ENCODE data around the gene TDRD12. TPM values are rescaled to one million over a fixed set of nuclear protein-coding genes. Genes with fewer than 3 reads are reported as not detected.

Gene TDRD12
- total and polyA plus RNA-seq, 2 of the 13 experiments (the other 11 are each of a cell fraction or from before 2014, with no cell fraction given): 0.03 to 0.40 TPM

DNA sequence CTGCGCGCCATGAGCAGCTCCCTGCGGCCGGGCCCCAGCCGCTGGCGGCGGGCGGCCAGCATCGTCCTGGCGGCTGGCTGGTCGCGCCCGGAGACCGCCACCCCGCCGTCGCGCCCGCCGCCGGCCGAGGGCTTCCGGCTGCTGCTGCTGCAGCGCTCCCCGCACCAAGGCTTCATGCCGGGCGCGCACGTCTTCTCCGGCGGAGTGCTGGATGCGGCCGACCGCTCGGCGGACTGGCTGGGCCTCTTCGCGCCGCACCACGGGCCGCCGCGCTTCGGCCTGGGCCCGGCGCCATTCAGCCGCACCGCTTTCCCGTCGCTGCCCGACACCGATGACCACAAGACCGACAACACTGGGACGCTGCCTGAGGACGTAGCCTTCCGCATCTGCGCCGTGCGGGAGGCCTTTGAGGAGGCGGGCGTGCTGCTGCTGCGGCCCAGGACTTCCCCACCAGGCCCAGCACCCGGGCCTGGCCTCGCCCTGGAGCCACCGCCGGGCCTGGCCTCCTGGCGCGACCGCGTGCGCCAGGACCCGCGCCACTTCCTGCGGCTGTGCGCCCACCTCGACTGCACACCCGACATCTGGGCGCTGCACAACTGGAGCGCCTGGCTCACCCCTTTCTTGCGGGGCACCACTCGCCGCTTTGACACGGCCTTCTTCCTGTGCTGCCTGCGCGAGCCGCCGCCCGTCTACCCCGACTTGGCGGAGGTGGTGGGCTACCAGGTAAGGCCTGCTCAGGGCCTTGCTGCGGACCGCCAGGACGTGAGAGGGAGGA, 27.4 kb upstream of the TDRD12 start (continued):
- TF ChIP-seq, protein P1, sequence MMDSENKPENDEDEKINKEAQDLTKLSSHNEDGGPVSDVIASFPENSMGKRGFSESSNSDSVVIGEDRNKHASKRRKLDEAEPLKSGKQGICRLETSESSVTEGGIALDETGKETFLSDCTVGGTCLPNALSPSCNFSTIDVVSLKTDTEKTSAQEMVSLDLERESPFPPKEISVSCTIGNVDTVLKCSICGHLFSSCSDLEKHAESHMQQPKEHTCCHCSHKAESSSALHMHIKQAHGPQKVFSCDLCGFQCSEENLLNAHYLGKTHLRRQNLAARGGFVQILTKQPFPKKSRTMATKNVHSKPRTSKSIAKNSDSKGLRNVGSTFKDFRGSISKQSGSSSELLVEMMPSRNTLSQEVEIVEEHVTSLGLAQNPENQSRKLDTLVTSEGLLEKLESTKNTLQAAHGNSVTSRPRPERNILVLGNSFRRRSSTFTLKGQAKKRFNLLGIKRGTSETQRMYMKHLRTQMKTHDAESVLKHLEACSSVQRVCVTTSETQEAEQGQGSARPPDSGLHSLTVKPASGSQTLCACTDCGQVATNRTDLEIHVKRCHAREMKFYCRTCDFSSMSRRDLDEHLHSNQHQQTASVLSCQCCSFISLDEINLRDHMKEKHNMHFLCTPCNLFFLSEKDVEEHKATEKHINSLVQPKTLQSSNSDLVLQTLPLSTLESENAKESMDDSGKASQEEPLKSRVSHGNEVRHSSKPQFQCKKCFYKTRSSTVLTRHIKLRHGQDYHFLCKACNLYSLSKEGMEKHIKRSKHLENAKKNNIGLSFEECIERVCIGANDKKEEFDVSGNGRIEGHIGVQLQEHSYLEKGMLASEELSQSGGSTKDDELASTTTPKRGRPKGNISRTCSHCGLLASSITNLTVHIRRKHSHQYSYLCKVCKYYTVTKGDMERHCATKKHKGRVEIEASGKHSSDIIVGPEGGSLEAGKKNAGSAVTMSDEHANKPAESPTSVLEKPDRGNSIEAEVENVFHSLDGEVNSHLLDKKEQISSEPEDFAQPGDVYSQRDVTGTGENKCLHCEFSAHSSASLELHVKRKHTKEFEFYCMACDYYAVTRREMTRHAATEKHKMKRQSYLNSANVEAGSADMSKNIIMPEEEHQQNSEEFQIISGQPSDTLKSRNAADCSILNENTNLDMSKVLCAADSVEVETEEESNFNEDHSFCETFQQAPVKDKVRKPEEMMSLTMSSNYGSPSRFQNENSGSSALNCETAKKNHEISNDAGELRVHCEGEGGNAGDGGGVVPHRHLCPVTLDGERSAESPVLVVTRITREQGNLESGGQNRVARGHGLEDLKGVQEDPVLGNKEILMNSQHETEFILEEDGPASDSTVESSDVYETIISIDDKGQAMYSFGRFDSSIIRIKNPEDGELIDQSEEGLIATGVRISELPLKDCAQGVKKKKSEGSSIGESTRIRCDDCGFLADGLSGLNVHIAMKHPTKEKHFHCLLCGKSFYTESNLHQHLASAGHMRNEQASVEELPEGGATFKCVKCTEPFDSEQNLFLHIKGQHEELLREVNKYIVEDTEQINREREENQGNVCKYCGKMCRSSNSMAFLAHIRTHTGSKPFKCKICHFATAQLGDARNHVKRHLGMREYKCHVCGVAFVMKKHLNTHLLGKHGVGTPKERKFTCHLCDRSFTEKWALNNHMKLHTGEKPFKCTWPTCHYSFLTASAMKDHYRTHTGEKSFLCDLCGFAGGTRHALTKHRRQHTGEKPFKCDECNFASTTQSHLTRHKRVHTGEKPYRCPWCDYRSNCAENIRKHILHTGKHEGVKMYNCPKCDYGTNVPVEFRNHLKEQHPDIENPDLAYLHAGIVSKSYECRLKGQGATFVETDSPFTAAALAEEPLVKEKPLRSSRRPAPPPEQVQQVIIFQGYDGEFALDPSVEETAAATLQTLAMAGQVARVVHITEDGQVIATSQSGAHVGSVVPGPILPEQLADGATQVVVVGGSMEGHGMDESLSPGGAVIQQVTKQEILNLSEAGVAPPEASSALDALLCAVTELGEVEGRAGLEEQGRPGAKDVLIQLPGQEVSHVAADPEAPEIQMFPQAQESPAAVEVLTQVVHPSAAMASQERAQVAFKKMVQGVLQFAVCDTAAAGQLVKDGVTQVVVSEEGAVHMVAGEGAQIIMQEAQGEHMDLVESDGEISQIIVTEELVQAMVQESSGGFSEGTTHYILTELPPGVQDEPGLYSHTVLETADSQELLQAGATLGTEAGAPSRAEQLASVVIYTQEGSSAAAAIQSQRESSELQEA (CRISPR knock-in tag; IDR thresholded peaks at IDR 0.05; ENCODE audit: not compliant biosample characterization): no peak
- TF ChIP-seq, protein P2, sequence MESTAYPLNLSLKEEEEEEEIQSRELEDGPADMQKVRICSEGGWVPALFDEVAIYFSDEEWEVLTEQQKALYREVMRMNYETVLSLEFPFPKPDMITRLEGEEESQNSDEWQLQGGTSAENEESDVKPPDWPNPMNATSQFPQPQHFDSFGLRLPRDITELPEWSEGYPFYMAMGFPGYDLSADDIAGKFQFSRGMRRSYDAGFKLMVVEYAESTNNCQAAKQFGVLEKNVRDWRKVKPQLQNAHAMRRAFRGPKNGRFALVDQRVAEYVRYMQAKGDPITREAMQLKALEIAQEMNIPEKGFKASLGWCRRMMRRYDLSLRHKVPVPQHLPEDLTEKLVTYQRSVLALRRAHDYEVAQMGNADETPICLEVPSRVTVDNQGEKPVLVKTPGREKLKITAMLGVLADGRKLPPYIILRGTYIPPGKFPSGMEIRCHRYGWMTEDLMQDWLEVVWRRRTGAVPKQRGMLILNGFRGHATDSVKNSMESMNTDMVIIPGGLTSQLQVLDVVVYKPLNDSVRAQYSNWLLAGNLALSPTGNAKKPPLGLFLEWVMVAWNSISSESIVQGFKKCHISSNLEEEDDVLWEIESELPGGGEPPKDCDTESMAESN (CRISPR knock-in tag; conservative IDR thresholded peaks at IDR 0.05): no peak
- TF ChIP-seq HOXA7 (CRISPR knock-in tag; IDR thresholded peaks at IDR 0.05) (no peak), CENPT (CRISPR knock-in tag; IDR thresholded peaks at IDR 0.05; ENCODE audit: low read depth) (peak; percentile 84; the same call in 1 of the 2 replicates), RFXANK (CRISPR knock-in tag; IDR thresholded peaks at IDR 0.05) (no peak), RAD51 (IDR thresholded peaks at IDR 0.05; ENCODE audit: borderline replicate concordance) (no peak), ZNF274 (CRISPR knock-in tag; IDR thresholded peaks at IDR 0.05) (no peak), ZSCAN25 (CRISPR knock-in tag; IDR thresholded peaks at IDR 0.05) (no peak)
- TF ChIP-seq, protein P3, sequence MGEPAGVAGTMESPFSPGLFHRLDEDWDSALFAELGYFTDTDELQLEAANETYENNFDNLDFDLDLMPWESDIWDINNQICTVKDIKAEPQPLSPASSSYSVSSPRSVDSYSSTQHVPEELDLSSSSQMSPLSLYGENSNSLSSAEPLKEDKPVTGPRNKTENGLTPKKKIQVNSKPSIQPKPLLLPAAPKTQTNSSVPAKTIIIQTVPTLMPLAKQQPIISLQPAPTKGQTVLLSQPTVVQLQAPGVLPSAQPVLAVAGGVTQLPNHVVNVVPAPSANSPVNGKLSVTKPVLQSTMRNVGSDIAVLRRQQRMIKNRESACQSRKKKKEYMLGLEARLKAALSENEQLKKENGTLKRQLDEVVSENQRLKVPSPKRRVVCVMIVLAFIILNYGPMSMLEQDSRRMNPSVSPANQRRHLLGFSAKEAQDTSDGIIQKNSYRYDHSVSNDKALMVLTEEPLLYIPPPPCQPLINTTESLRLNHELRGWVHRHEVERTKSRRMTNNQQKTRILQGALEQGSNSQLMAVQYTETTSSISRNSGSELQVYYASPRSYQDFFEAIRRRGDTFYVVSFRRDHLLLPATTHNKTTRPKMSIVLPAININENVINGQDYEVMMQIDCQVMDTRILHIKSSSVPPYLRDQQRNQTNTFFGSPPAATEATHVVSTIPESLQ (CRISPR knock-in tag; conservative IDR thresholded peaks at IDR 0.05): no peak
- TF ChIP-seq, protein P4, sequence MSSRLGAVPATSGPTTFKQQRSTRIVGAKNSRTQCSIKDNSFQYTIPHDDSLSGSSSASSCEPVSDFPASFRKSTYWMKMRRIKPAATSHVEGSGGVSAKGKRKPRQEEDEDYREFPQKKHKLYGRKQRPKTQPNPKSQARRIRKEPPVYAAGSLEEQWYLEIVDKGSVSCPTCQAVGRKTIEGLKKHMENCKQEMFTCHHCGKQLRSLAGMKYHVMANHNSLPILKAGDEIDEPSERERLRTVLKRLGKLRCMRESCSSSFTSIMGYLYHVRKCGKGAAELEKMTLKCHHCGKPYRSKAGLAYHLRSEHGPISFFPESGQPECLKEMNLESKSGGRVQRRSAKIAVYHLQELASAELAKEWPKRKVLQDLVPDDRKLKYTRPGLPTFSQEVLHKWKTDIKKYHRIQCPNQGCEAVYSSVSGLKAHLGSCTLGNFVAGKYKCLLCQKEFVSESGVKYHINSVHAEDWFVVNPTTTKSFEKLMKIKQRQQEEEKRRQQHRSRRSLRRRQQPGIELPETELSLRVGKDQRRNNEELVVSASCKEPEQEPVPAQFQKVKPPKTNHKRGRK (CRISPR knock-in tag; IDR thresholded peaks at IDR 0.05): no peak
- TF ChIP-seq, protein P5, sequence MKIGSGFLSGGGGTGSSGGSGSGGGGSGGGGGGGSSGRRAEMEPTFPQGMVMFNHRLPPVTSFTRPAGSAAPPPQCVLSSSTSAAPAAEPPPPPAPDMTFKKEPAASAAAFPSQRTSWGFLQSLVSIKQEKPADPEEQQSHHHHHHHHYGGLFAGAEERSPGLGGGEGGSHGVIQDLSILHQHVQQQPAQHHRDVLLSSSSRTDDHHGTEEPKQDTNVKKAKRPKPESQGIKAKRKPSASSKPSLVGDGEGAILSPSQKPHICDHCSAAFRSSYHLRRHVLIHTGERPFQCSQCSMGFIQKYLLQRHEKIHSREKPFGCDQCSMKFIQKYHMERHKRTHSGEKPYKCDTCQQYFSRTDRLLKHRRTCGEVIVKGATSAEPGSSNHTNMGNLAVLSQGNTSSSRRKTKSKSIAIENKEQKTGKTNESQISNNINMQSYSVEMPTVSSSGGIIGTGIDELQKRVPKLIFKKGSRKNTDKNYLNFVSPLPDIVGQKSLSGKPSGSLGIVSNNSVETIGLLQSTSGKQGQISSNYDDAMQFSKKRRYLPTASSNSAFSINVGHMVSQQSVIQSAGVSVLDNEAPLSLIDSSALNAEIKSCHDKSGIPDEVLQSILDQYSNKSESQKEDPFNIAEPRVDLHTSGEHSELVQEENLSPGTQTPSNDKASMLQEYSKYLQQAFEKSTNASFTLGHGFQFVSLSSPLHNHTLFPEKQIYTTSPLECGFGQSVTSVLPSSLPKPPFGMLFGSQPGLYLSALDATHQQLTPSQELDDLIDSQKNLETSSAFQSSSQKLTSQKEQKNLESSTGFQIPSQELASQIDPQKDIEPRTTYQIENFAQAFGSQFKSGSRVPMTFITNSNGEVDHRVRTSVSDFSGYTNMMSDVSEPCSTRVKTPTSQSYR (CRISPR knock-in tag; IDR thresholded peaks at IDR 0.05; ENCODE audit: borderline replicate concordance): no peak

All from HepG2 (cell line).